Adrenal gland (tissue), 5 donors: ENCODE results near the gene CYP20A1.
"Not testable (repeated sequence)": the region's sequence is repeated elsewhere in the genome, so short reads cannot be mapped to it uniquely, and the experiment has no call there.

Experiments used
- POLR2A ChIP-seq, 2 donors: fragments of 450-650 bp; IDR thresholded peaks; one replicate each; pipeline ENCODE4 v1.6.1; 2017; ENCODE audit warnings: antibody characterized with exemption in 2 of 2, mild to moderate bottlenecking in 2 of 2, moderate library complexity in 1 of 2
- TF ChIP-seq, protein P1 (sequence below), 6 experiments: fragments of 450-650 bp in 4 of 6; fragments of 200-600 bp in 2 of 6; sonication (generic) in 1 of 6; IDR thresholded peaks; 1 replicate in 5 of 6; 2 replicates in 1 of 6; pipeline versions ENCODE4 v1.5.1 to v1.8.0; 2016 to 2021; ENCODE audit warnings: antibody characterized with exemption in 6 of 6, mild to moderate bottlenecking in 2 of 6, moderate library complexity in 1 of 6
- donor health status: DM: no; HTN: no; CAD: no.

- TF ChIP-seq, protein P1, sequence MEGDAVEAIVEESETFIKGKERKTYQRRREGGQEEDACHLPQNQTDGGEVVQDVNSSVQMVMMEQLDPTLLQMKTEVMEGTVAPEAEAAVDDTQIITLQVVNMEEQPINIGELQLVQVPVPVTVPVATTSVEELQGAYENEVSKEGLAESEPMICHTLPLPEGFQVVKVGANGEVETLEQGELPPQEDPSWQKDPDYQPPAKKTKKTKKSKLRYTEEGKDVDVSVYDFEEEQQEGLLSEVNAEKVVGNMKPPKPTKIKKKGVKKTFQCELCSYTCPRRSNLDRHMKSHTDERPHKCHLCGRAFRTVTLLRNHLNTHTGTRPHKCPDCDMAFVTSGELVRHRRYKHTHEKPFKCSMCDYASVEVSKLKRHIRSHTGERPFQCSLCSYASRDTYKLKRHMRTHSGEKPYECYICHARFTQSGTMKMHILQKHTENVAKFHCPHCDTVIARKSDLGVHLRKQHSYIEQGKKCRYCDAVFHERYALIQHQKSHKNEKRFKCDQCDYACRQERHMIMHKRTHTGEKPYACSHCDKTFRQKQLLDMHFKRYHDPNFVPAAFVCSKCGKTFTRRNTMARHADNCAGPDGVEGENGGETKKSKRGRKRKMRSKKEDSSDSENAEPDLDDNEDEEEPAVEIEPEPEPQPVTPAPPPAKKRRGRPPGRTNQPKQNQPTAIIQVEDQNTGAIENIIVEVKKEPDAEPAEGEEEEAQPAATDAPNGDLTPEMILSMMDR (IDR thresholded peaks at IDR 0.05), result not testable (repeated sequence)
- not testable (repeated sequence) for TF ChIP-seq POLR2A (IDR thresholded peaks at IDR 0.05)
These were observed 63.8 kb downstream of the CYP20A1 start for GRCh38 chr2:203302586-203302985.
